Ascending aorta (tissue), 2 donors: ENCODE measurements around the gene RBSN. TPM values are rescaled to one million over a fixed set of nuclear protein-coding genes. Genes with fewer than 3 reads are reported as not detected.
"Not testable (repeated sequence)": the region's sequence is repeated elsewhere in the genome, so short reads cannot be mapped to it uniquely, and the experiment has no call there.

Experiments used
- DNase-seq, 2 donors: peaks; one replicate each; pipeline ENCODE4 v3.0.0-alpha.2; 2019; ENCODE audit warnings: low spot score in 2 of 2
- H3K27ac ChIP-seq, 2 donors: fragments of 200-600 bp; sonication (generic); one replicate each; pipeline ENCODE4 v1.5.1; 2016 to 2017; ENCODE audit warnings: mild to moderate bottlenecking in 1 of 2
- H3K27me3 ChIP-seq: fragments of 200-600 bp; sonication (generic); one replicate; pipeline ENCODE4 v1.5.1; 2017
- H3K36me3 ChIP-seq, 2 donors: fragments of 200-600 bp; sonication (generic); one replicate each; pipeline ENCODE4 v1.5.1; 2016
- H3K4me1 ChIP-seq, 2 donors: fragments of 200-600 bp; sonication (generic); one replicate each; pipeline ENCODE4 v1.5.1; 2016 to 2017; ENCODE audit warnings: mild to moderate bottlenecking in 1 of 2
- H3K4me3 ChIP-seq, 2 donors: fragments of 200-600 bp; sonication (generic); one replicate each; pipeline ENCODE4 v1.5.1; 2016 to 2017; ENCODE audit warnings: mild to moderate bottlenecking in 1 of 2
- H3K9me3 ChIP-seq, 2 donors: fragments of 200-600 bp; sonication (generic); one replicate each; pipeline ENCODE4 v1.5.1; 2016
- intact Hi-C: fragments of 100-400 bp; cut with DNase I; formaldehyde crosslinking; loops from one replicate; pipeline ENCODE4 v1.15.1; 2023
- total RNA-seq: library from RNA; depleted of rRNA; stranded (reverse); fragments of >200 nt; gene quantifications from one replicate; pipeline ENCODE4 v1.1.0, GENCODE V29; 2016
- TF ChIP-seq, protein P1 (sequence below), 3 experiments: fragments of 200-600 bp in 2 of 3; fragments of 450-650 bp in 1 of 3; sonication (generic) in 2 of 3; IDR thresholded peaks; one replicate each; pipeline ENCODE4 v1.5.1; 2016 to 2019; ENCODE audit warnings: antibody characterized with exemption in 3 of 3, mild to moderate bottlenecking in 1 of 3, moderate library complexity in 1 of 3

Gene RBSN
- total RNA-seq, result 17.2 TPM

GRCh38 chr3:15098503-15099363, at the start of gene RBSN:
Gene RBSN, minus strand, starts transcription at chr3:15099148. Its CDS starts 3,028 bp downstream, at chr3:15096120.
- intact Hi-C loops, result loop anchor here (2.0 kb wide), 4 partner anchors 34 to 448 kb away; partner anchors contain the start of genes CAPN7, CCDC174, MRPS25 and NR2C2
- DNase-seq, result peak; percentile 85 to 96
- TF ChIP-seq, protein P1, sequence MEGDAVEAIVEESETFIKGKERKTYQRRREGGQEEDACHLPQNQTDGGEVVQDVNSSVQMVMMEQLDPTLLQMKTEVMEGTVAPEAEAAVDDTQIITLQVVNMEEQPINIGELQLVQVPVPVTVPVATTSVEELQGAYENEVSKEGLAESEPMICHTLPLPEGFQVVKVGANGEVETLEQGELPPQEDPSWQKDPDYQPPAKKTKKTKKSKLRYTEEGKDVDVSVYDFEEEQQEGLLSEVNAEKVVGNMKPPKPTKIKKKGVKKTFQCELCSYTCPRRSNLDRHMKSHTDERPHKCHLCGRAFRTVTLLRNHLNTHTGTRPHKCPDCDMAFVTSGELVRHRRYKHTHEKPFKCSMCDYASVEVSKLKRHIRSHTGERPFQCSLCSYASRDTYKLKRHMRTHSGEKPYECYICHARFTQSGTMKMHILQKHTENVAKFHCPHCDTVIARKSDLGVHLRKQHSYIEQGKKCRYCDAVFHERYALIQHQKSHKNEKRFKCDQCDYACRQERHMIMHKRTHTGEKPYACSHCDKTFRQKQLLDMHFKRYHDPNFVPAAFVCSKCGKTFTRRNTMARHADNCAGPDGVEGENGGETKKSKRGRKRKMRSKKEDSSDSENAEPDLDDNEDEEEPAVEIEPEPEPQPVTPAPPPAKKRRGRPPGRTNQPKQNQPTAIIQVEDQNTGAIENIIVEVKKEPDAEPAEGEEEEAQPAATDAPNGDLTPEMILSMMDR (IDR thresholded peaks at IDR 0.05), result no peak
- Histone ChIP-seq H3K36me3 (peaks cover 4 to 17% of the 10 kb centered on the region in 2 donors), H3K9me3 (no peaks in the 10 kb centered on the region), H3K27ac (peak within 1 kb of the TSS; percentile 91), H3K4me1 (peaks cover 0 to 47% of the 10 kb centered on the region in 2 donors), H3K4me3 (peak within 1 kb of the TSS; percentile 88 to 93), H3K27me3 (no peaks in the 10 kb centered on the region)

- intact Hi-C loops, result no loop called here
- Histone ChIP-seq H3K36me3 (no peaks in the 10 kb centered on the region), H3K27me3 (no peaks in the 10 kb centered on the region), H3K4me1 (no peaks in the 10 kb centered on the region), H3K9me3 (no peaks in the 10 kb centered on the region), H3K4me3 (no peak overlapping the region), H3K27ac (no peak overlapping the region)
- DNase-seq, result no peak
- TF ChIP-seq, protein P1 (IDR thresholded peaks at IDR 0.05), result no peak
Observed at GRCh38 chr3:15148614-15149013, 49.7 kb upstream of the RBSN start.

- intact Hi-C loops, H3K27me3 ChIP-seq, H3K9me3 ChIP-seq, H3K4me1 ChIP-seq, H3K36me3 ChIP-seq, DNase-seq, H3K4me3 ChIP-seq, H3K27ac ChIP-seq: not testable (repeated sequence)
Observed at GRCh38 chr3:15136885-15137284, 37.9 kb upstream of the RBSN start.

DNA sequence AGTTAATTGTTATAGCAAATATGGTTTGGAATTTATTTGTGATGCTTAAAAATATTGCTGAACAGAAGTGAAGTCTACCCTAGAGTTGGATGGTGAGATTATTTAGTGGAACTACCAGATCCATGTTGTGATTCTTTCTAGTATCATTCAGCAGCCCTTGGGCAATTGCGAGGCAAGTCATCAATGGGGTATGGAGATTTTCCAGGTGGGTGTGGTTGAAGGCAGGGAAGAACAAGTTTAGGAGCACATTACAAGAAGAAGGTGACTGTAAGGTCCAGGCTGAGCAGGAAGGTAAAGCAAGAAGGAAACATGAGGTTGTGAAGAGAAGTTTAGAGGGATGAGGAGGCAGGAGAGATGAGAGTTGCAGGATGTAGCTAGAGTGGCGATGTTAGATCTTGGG, 36.0 kb upstream of the RBSN start:
- H3K4me1 ChIP-seq, H3K9me3 ChIP-seq, H3K27ac ChIP-seq, H3K36me3 ChIP-seq, intact Hi-C loops, DNase-seq, H3K27me3 ChIP-seq, H3K4me3 ChIP-seq: not testable (repeated sequence)

DNA sequence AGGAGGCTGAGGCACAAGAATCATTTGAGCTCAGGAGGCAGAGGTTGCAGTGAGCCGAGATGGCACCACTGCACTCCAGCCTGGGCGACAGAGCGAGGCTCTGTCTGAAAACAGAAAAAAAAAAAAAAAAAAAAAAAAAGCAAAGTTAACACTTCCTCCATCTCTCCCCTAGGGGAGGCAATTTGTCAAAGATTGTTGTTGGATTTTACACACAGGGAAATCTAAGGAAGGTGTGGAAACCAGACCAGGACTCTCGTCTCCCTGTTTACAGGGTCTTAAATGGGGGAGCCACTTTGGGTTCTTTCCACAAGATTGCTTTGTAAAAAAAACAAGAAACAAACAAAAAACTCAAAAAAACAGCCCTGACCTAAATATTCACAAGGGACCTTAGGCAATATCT, 29.5 kb upstream of the RBSN start:
- H3K4me1 ChIP-seq, intact Hi-C loops, H3K9me3 ChIP-seq, H3K4me3 ChIP-seq, H3K27me3 ChIP-seq, H3K36me3 ChIP-seq, DNase-seq, H3K27ac ChIP-seq: not testable (repeated sequence)

GRCh38 chr3:15126975-15127374, 28.0 kb upstream of the RBSN start:
- H3K36me3 ChIP-seq, H3K9me3 ChIP-seq, H3K27me3 ChIP-seq, H3K27ac ChIP-seq, DNase-seq, intact Hi-C loops, H3K4me3 ChIP-seq, H3K4me1 ChIP-seq: not testable (repeated sequence)

- H3K4me1 ChIP-seq, result no peaks in the 10 kb centered on the region
- no peaks in the 10 kb centered on the region for H3K9me3 ChIP-seq
- no peak overlapping the region for H3K4me3 ChIP-seq
- peaks cover 6% of the 10 kb centered on the region for H3K27me3 ChIP-seq
- H3K27ac ChIP-seq, result no peak overlapping the region
- DNase-seq, result no peak
- intact Hi-C loops, result no loop called here
- TF ChIP-seq, protein P1 (IDR thresholded peaks at IDR 0.05), result no peak
- H3K36me3 ChIP-seq, result no peaks in the 10 kb centered on the region
Observed at GRCh38 chr3:15122398-15122797, 23.4 kb upstream of the RBSN start.
